Measurements from ENCODE around the gene GNA12.
"Not testable (repeated sequence)": the region's sequence is repeated elsewhere in the genome, so short reads cannot be mapped to it uniquely, and the experiment has no call there.

Gene GNA12

GRCh38 chr7:2864204-2864985 lies 20.3 kb upstream of the GNA12 start:
- DNase-seq, result no peak

GRCh38 chr7:2863461-2864066 lies 19.5 kb upstream of the GNA12 start:
- peak; percentile 62 to 73 for DNase-seq

GRCh38 chr7:2862831-2863361 lies 18.8 kb upstream of the GNA12 start:
- no peak for DNase-seq

- DNase-seq, result no peak
Observed at GRCh38 chr7:2861509-2861908, 17.4 kb upstream of the GNA12 start.

- no peak for DNase-seq
Observed at GRCh38 chr7:2860627-2861133, 16.6 kb upstream of the GNA12 start.

- DNase-seq, result no peak
Observed at GRCh38 chr7:2859952-2860351, 15.8 kb upstream of the GNA12 start.

- no peak for DNase-seq
Observed at GRCh38 chr7:2858621-2859020, 14.5 kb upstream of the GNA12 start.

- DNase-seq, result no peak
Observed at GRCh38 chr7:2856388-2857169, 12.5 kb upstream of the GNA12 start.

- no peak for DNase-seq
Observed at GRCh38 chr7:2855386-2855785, 11.3 kb upstream of the GNA12 start.

- DNase-seq, result not testable (repeated sequence)
Observed at GRCh38 chr7:2853552-2853951, 9.4 kb upstream of the GNA12 start.

- no peak for DNase-seq
Observed at GRCh38 chr7:2853147-2853546, 9.0 kb upstream of the GNA12 start.

- DNase-seq, result no peak
Observed at GRCh38 chr7:2851497-2851896, 7.4 kb upstream of the GNA12 start.

GRCh38 chr7:2849941-2850766 lies 6.0 kb upstream of the GNA12 start:
- DNase-seq, result no peak

- no peak for DNase-seq
Observed at GRCh38 chr7:2845034-2845592, 1.0 kb upstream of the GNA12 start.

- DNase-seq, result peak; percentile 22 to 28
Observed at GRCh38 chr7:2843711-2844152, 376 bp downstream of the GNA12 start.

- no peak for DNase-seq
Observed at GRCh38 chr7:2843191-2843685, 870 bp downstream of the GNA12 start.

GRCh38 chr7:2841907-2842306 lies 2.2 kb downstream of the GNA12 start:
- DNase-seq, result no peak

- DNase-seq, result no peak
Observed at GRCh38 chr7:2840458-2840857, 3.6 kb downstream of the GNA12 start.

GRCh38 chr7:2838873-2839578 lies 5.1 kb downstream of the GNA12 start:
- DNase-seq, result no peak

- DNase-seq, result no peak
Observed at GRCh38 chr7:2838451-2838850, 5.7 kb downstream of the GNA12 start.

- no peak for DNase-seq
Observed at GRCh38 chr7:2837496-2837895, 6.6 kb downstream of the GNA12 start.

Measured in activated CD4-positive, alpha-beta T cell treated with anti-CD3 and anti-CD28 coated beads for 4 hours (primary cell).